Measurements from ENCODE around the gene TAX1BP3. TPM values are rescaled to one million over a fixed set of nuclear protein-coding genes. Genes with fewer than 3 reads are reported as not detected.
A peak's percentile ranks its signal among the peaks of the same experiment; 100 is the strongest.

TAX1BP3 gene
- total and polyA plus RNA-seq, 2 of the 13 experiments (the other 11 are each of a cell fraction or from before 2014, with no cell fraction given), result 16.7 to 45.1 TPM

GRCh38 chr17:3668279-3669084 is at the start of gene TAX1BP3, which contains the start of gene EMC6 (continued):
- TF ChIP-seq AKNA (CRISPR knock-in tag; IDR thresholded peaks at IDR 0.05; ENCODE audit: borderline replicate concordance), result 0 out of 2 replicates have a peak, but pooled peaks have one; percentile 59
- TF ChIP-seq ZNF720 (CRISPR knock-in tag; IDR thresholded peaks at IDR 0.05), result no peak
- peak; percentile 92 for TF ChIP-seq POLR2AphosphoS5 (IDR thresholded peaks at IDR 0.05; ENCODE audit: low read depth, low read length)
- TF ChIP-seq ZNF136 (CRISPR knock-in tag; IDR thresholded peaks at IDR 0.05; ENCODE audit: low read depth), result no peak
- no peak for TF ChIP-seq ZNF24 (IDR thresholded peaks at IDR 0.05)
- TF ChIP-seq MLXIP (CRISPR knock-in tag; IDR thresholded peaks at IDR 0.05; ENCODE audit: borderline replicate concordance), result peak; percentile 32; the same call in 1 of the 2 replicates
- no peak for TF ChIP-seq ZNF225 (CRISPR knock-in tag; IDR thresholded peaks at IDR 0.05)
- TF ChIP-seq ZBTB4 (CRISPR knock-in tag; IDR thresholded peaks at IDR 0.05; ENCODE audit: borderline replicate concordance), result no peak; the same call in 1 of the 2 replicates
- TF ChIP-seq KDM4B (CRISPR knock-in tag; IDR thresholded peaks at IDR 0.05), result no peak; the same call in 1 of the 2 replicates
- TF ChIP-seq POLR2A (IDR thresholded peaks at IDR 0.05; ENCODE audit: insufficient read depth in 1 of 2, low read depth in 2 of 2, low read length in 2 of 2), result peak; percentile 96 to 97
- TF ChIP-seq YEATS4 (CRISPR knock-in tag; IDR thresholded peaks at IDR 0.05; ENCODE audit: borderline replicate concordance), result peak; percentile 76
- TF ChIP-seq UBTF (CRISPR knock-in tag; IDR thresholded peaks at IDR 0.05), result peak; percentile 83
- TF ChIP-seq KMT2A (CRISPR knock-in tag; IDR thresholded peaks at IDR 0.05), result peak; percentile 86
- no peak for TF ChIP-seq ZNF333 (CRISPR knock-in tag; IDR thresholded peaks at IDR 0.05; ENCODE audit: borderline replicate concordance)
- TF ChIP-seq LCORL (IDR thresholded peaks at IDR 0.05), result no peak
- no peak for TF ChIP-seq LCORL (CRISPR knock-in tag; IDR thresholded peaks at IDR 0.05)
